NCI-H226 (cell line): ENCODE measurements around the gene AKT3.
"Not testable (repeated sequence)": the region's sequence is repeated elsewhere in the genome, so short reads cannot be mapped to it uniquely, and the experiment has no call there.

Source experiments
- DNase-seq: peaks from one replicate; pipeline ENCODE4 v3.0.0-alpha.2; 2015

Gene AKT3

DNA sequence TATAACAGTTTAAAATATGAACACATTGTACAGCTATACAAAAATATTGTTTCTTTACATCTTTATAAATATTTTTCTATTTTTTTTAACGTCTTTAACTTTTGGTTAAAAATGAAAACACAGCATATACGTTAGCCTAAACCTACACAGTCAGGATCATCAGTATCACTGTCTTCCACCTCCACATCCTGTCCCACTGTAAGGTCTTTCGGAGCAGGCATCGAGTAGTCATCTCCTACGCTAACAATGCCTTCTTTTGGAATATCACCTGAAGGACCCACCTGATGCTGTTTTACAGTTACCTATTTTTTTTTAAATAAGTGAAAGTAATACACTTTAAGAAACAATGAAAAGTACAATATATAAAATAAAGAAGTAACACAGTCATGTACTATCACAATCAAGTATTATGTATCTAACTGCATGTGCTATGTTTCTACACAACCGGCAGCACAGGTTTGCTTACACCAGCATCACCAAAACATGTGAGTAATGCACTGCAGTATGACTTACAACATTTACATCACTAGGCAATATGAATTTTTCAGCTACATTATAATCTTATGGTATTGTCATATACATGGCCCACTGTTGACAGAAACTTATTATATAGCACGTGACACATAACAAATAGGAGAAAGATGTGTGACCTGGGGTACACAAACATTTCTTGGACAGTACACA, 254.4 kb downstream of the AKT3 start:
- DNase-seq: peak; percentile 60

DNA sequence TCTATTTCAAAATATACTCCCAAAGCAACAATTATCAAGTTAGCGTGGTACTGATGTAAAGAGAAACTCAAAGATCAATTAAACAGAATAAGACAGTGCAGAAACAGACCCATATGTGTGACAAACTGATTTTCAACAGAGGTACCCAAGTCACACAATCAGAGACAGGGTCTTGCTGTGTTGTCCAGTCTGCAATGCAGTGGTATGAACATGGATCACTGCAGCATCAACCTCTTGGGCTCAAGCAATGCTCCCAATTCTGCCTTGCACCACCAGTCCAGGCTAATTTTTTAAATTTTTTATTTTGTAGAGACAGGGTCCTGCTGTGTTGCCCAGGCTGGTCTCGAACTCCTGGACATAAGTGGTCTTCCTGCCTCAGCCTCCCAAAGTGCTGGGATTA, 255.6 kb downstream of the AKT3 start:
- DNase-seq: no peak

DNA sequence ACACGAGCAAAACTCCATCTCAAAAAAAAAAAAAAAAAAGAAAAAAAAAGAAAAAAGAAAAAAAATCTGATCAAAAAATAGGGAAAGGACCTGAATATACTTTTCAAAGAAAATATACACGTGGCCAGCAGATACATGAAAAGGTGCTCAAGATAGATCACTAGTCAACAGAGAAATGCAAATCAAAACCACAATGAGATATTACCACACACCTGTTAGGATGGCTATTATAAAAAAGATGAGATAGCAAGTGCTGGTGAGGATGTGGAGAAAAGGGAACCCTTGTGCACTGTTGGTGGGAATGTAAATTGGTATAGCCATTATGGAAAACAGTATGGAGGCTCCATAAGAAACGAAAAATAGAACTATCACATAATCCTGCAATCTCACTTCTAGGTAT, 260.8 kb downstream of the AKT3 start:
- DNase-seq: not testable (repeated sequence)

DNA sequence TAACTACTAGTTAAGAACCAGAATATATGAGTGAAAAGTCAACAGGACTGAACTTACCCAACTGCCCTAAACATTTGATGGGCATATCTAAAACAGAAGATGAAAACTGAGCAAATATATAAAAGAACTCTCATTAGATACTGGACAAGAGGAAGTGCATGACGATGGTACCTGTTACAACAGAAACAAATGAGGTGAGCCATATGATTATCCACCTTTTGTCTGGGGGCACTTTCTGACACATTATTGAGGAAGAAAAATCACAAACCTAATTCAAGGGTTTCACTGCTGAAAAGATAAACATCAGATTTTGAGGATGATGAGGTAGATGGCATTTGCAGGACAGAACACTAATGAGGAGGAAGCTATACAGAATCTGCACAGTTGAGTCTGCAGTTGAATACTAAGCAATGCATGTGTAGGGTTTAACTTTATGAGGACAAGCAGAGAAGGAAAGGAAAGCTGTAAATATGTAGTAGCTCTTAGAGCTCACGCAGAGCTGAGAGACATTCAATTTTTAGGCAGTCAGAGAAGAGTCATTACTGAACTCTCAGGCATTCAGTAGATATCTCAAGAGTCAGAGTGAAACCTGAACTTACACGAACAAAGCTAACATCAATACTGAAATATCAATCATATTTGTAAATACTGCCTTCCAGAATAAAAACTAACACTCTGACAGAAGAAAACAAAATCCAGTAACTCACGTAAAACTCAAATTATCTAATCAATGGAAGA, 262.1 kb downstream of the AKT3 start:
- no peak for DNase-seq

DNA sequence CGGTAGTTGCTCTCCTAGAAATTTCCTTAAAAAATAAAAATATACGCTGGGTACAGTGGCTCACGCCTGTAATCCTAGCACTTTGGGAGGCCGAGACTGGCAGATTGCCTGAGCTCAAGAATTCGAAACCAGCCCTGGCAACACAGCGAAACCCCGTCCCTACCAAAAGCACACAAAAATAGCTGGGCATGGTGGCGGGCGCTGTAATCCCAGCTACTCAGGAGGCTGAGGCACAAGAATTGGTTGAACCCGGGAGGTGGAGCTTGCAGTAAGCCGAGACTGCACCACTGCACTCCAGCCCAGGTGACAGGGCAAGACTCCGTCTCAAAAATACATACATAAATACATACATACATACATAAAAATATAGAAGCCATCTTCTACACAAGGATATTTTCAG, 262.8 kb downstream of the AKT3 start:
- no peak for DNase-seq

DNA sequence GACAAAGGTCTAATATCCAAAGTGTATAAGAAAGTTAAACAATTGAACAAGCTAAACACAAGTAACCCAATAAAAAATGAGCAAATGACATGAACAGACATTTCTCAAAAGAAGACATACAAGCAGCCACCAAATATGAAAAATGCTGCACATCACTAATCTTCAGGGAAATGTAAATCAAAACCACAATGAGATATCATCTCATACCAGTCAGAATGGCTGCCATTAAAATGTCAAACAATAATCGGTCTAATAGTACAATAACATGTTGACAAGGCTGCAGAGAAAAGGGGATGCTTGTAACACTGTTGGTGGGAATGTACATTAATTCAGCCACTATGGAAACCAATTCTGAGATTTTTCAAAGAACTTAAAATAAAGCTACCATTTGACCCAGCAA, 264.1 kb downstream of the AKT3 start:
- no peak for DNase-seq

DNA sequence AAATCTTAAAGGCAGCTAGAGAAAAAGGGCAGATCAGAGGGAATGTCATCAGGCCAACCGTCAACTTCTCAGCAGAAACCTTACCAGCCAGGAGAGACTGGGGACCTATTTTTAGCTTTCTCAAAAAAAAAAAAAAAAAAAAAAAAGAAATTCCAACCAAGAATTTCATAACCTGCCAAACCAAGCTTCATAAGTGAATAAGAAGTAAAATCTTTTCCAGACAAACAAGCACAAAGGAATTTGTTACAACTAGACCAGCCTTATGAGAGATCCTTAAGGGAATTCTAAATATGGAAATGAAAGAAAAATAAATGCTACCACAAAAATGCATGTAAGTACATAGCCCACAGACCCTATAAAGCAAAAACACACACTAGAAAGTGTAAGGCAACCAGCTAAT, 267.7 kb downstream of the AKT3 start:
- DNase-seq: peak; percentile 51

DNA sequence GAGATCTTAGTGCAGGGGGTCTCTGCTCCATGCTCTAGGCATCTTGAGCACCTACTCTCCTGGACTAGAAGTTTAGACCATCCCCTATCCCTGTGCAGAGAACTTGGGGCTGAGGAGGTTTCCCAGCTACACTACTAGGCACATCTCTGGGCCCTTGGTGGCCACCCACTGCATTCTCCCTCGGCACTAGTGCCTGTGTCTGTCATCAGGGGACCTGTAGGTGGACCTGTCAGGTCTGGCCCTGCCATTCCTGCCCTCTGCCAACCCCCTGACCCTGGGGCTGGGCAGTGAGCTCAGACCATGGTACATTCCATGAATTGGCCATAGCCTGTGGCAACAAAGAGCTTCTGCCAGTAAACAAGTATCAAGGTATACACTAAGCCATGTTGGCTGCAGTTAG, 269.1 kb downstream of the AKT3 start:
- no peak for DNase-seq

DNA sequence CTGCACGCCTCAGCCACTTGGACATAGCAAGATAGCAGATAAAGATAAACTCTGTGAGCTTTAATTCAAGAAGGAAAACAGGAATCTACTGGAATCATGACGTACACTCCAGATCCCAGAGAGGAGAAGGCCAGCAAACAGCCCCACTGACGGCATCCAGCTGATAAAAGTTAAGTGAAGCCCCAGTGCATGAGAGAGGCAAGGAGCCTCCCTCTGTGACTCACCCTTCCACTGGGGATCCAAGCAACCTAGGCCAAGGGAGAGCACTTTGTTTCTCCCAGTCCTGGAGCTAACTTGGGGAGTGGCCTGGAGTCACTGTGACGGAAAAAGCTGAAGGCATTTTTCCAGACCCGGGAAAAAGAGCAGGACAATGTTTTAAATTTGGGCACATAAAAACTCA, 270.0 kb downstream of the AKT3 start:
- DNase-seq: peak; percentile 83

DNA sequence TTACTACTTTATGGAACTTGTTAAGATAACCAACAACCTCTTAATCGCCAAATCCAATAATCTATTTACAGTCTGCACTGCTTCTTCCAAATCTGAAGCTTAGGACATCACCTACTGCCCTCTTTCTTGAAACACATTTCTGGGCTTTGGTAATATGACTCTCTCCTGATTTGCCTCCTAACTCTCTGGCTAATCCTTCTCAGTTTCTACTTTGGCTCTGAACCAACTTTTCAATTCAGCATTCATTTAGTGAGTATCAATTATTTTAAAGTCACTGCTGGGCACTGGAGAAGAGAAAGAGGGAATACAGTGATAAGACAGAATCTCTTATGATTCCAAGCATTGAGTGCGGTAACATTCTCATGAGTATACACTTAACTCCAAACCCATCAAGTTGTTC, 275.0 kb downstream of the AKT3 start:
- no peak for DNase-seq

DNA sequence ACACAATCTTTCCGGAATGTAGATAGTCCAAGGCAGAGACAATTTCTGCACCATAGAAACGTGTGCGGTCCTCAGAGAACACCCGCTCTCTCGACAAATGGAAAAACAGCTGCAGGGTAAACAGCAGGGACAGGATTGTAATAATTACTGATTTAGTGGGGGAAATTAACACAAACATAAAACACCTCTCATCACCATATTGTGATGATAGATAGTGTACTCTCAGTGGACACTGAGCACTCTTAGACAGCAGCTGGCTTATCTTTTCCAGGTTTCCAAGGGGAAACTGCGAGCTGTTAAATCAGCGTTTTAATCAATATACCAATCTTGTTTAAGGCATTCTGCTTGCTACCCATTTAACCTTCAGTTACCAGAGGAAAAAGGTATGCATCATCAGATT, 277.1 kb downstream of the AKT3 start:
- no peak for DNase-seq

DNA sequence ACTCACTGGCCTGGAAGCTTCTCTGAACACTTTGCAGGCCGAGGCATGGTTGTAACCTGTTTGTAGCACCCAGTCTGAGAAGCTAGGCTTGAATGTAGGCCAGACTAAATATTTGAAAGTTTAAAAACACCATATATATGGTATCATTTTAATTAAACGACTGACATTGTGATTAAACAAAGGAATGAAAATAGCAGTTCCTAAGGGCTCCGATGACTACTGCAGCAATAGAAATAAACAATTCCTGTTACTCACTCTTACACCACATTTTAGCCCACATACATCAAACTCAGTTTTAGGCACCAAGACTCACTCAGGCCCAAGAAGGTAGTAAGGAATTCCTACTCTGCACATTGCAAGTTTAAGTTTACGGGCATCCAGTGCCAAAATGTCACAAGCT, 281.2 kb downstream of the AKT3 start:
- DNase-seq: no peak

DNA sequence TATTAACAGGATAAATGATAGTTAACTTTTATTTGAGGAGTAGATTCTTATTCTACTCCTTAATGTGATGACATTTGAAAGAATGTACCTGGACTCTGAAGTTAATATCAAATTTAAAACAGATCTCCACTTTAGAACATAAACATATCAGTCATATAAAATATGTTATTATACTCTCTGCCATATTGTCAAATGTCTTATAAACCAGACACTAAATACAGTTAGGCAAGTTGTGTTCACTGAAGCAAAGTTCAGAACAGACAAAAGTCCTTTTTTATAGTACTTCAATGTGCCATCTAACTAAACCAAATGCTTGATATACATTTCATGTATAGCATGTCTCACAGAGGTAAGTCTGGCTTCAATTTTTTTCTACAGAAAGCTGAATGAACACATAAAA, 285.2 kb downstream of the AKT3 start:
- no peak for DNase-seq

DNA sequence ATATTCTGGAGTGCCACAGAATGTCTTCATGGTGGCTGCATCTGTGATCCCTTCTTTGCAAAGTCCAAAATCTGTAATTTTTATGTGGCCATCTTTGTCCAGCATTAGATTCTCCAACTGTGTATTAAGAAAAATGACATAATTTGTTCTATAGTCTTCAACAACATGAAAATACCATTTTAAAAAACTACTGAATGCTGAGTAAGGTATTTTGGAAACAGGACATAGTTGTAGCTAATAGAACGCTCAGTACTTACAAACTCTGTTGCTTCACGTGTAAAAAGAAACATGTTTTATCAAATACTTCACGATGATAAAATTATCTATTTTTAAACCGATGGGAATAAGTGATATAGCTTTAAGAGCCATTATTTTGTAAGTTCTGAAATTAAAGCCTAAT, 286.3 kb downstream of the AKT3 start:
- no peak for DNase-seq

DNA sequence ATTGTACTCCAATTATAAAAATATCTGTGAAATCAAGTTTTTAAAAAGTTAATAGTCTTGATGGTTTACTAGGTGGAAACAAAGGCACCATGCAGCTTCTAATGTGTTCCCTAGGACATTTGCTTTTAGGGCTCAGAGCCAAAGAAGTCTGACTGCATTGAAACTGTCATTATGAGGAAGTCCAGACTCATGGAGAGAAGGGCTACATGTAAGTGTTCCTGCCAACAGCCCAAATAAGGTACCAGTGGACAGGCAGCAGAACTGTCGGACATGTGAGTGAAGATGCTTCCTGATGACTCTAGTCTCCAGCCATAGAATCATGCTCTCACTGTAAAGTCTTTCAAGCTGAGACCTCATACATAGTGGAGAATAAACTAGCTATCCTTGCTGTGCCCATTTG, 287.6 kb downstream of the AKT3 start:
- no peak for DNase-seq

DNA sequence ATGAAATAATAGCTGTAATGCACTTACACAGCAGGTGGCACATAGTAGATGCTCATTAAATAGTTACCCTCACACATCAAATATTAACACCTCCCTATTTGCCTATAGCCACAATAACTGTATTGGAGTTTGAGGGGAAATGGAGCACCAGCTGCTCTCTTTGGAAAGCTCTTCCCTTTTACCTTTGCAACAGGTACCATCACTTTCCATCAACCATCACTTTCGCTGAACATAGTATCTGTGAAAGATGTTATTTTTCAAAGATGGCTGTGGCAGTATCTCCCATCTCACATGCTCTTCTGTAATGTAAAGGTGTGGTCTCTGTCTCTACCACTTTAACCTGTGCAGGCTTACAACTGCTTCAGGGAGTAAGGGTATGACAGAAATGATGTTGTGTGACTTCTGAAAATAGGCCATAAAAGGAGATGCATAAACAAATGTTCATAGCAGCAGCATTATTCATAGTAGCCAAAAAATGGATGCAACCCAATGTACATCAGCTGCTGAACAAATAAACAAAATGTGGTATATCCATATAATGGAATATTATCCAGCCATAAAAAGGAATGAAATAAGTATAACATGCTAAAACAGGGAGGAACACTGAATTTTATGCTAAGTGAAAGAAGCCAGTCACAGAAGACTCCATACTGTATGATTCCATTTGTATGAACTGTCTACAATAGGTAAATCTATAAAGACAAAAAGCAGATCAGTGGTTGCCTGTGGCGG, 288.3 kb downstream of the AKT3 start:
- no peak for DNase-seq

DNA sequence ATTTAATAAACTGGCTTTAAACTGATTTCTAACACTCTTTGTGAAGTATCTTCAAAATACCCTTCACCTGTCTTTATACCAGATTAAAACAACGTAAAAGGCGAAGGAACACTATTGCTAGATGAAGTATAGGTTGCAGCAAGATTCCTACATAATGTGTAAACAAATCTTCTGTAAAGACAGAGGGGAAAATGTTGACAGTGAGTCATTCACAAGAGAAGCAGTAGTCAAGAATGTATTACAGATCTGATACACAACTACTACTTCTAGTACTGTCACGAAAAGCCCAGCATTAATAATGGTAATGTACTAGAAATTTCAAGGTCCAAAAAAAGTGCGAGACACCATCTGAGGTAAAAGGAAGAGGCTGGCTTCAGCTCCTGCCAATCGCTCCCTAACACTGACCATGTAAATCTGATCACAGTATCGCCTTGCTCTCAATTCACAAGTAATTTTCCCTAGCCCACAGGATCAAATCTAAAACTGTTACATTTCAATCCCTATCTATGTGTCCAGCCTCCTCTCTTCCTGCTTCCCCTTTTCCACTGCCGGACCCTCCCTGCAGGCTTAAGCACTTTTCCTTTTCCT, 290.4 kb downstream of the AKT3 start:
- DNase-seq: no peak

DNA sequence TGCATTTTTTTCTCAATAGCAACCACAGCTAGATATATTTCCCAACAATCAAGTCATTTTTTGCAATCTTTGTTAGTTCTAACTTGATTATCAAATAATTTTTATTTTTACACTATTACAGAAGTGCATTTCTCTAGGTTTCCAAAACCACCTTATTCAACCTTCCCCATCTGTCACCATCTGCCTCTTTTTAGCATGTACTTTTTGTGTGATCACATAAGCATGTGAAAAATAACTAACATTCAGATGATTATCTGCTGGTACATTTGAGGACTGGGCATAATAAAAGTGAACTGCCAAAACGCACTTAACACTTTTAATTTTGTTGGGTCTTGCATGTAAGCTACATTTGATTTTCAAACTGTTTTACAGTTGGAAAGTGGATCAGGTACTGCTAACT, 291.5 kb downstream of the AKT3 start:
- DNase-seq: no peak

DNA sequence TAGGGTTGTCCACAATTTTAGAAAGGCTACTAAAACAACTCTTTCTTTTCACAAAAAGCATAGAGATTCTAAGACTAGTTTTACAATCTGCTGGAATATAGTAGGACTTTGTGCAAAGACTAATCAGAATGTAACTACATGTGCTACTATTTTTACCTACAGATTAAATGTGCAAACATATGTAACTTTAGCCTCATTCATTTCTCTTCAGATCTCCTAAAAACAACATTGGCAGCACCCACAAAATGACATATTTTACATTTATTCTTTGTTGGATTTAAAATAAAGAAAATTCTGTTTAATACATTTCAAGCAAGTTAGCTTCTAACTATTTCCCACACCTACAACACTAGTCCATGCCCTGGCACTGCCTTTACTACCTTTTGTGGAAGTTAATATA, 292.2 kb downstream of the AKT3 start:
- no peak for DNase-seq

DNA sequence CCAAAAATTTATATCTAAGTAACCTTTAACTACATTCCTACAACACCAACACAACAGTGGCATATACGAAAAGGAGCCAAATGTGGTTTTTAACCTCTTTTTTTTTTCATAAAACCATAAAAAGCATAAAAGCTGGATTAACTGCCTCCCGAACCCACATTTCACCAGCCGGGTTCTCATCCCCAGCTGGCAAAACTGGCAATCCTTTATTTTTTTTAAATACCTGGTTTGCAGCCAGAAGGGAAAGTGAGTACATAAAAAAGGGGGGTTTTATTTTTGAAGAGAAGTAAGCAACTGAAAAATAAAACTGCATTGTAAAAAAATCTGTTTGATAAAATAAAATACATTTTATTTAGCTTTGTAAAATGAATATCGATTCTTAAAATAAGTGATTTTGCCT, 295.4 kb downstream of the AKT3 start:
- DNase-seq: no peak

DNA sequence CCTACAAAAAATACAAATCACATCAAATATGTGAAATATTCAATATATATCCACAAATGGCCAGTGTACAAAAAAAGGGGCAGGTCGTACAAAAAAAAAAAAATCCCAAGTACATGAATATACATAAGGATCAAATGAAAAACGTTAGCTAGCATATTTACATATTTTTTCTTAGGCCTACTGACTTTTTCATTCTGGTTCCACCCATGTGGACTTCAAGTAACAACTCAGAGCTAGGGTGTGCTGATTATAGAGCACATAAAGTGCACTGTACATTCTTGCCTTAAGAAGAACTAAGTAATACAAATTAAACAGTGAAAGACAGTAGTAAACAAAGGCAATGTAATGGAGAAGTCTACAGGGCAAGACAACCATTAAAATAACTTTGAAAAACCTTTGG, 297.0 kb downstream of the AKT3 start:
- DNase-seq: no peak

DNA sequence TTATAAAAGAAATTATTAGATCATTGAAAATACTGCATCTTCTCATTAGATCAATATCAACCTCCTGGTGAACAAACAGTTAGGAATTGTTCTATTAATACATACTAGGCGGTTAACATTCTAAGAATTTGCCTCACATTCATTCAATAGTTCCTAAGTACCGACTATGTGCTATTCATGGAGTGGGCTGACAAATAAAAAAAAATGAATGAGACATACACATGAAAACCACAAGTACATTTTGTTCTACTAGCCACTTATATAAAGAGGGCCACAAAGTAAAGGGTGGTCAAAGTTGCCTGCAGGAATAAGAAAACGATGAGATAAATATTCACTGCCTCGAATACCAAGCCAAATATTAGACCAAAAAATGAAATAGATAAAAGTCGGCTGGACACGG, 299.8 kb downstream of the AKT3 start:
- no peak for DNase-seq

DNA sequence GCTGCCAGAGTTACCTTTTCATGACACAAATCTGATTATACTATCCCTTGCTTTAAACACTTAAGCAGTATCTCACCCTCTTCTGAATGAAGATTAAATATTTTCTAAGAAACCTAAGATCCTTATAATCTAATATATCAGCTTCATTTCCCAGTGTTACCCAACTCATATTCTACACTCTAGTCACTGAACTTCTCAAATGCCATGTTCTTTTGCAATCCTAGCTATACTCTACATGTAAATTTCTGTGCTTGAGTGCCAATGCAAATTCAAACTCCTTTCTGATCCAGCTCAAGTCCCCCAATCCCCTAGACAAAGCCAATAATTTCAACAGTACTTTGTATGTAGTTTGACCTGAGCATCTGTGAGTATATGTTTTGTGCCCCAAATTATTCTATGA, 300.3 kb downstream of the AKT3 start:
- no peak for DNase-seq

DNA sequence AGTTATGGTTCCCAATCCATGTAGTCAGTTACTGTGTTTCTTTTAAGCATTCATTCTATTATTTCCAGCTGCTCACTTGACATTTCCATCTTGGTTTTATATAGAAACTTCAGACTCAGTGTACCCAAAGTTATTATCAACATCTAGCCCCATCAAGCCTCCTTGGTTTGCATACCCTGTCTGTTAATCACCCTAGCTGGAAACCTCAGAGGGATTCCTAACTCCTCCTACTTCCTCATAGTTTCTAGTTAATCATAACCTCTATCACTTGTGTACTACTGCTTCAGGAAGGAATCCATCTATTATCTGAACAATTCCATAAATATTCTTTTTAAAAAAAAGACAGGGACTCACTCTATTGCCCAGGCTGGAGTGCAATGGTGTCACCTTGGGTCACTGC, 300.9 kb downstream of the AKT3 start:
- DNase-seq: peak; percentile 80
